ENCODE measurements around the gene ZNF786.
A peak's percentile ranks its signal among the peaks of the same experiment; 100 is the strongest.

- TF ChIP-seq CTCF (IDR thresholded peaks at IDR 0.05) (peak in 2 of 3 donors; percentile 18 to 97), POLR2A (IDR thresholded peaks at IDR 0.05) (peak in 1 of 2 donors; percentile 87)
These were observed 35.5 kb upstream of the ZNF786 start, which contains the start of gene ZNF425 for GRCh38 chr7:149125863-149126661.
